ENCODE data around the gene COLEC12. TPM values are rescaled to one million over a fixed set of nuclear protein-coding genes. Genes with fewer than 3 reads are reported as not detected.

COLEC12 gene
- total RNA-seq, 2 experiments from 2014 or later: not detected

DNA sequence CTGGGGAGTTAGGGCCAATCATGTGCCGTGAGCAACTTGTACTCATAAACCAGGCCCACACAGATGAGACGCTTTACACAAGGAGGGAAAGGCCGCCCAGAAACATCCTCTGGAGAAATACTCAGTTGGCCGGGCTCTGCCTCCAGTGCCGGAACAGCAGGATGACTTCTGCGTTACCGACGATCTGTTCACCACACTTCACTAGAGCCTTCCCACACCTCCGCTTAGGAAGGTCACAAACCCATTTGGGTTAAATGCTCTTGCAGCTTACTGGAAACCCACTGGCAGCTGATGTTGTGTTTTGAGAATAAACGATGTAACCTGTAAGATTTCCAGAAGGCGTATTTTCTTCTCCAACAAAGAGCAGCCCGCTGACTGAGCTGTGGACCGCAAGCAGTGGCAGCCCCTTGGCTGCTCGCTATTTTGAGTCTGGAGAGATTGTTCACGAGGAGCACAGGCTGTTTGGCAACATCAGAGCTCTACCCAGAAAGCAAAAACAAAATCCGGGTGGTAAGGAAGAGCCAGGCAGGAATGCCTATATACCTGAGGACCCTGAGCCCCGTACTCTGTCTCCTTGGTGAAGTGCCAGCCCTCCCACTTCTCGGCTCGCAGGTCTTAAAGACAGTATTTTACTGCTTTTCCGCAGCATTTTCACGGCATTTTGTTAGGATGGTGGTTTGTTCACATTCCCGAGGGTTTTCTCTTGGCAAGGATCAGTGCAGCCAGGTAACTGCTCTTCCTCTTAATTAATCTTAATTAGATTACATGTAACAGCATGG is 44.0 kb downstream of the COLEC12 start:
- Histone ChIP-seq H3K27me3 (ENCODE audit: control insufficient read depth in 1 of 2, insufficient read depth in 2 of 2, low read length in 2 of 2) (peaks cover 0 to 5% of the 10 kb centered on the region in 2 experiments), H3K4me1 (ENCODE audit: insufficient read depth, low read length) (no peaks in the 10 kb centered on the region), H3K27ac (ENCODE audit: low read depth in 1 of 2, low read length in 2 of 2) (no peak overlapping the region), H3K36me3 (ENCODE audit: insufficient read depth, low read length) (no peaks in the 10 kb centered on the region), H3K9me3 (ENCODE audit: control insufficient read depth in 1 of 2, insufficient read depth in 1 of 2, low read length in 2 of 2) (peaks cover 1 to 10% of the 10 kb centered on the region in 2 experiments), H3K4me3 (ENCODE audit: low read length) (no peak overlapping the region)
- Mint-ChIP-seq H3K4me3 (no peak overlapping the region), H3K27ac (no peak overlapping the region), H3K27me3 (peaks cover 22% of the 10 kb centered on the region), H3K9me3 (peaks cover 3% of the 10 kb centered on the region), H3K36me3 (ENCODE audit: low read depth) (no peaks in the 10 kb centered on the region), H3K4me1 (ENCODE audit: low read depth) (no peaks in the 10 kb centered on the region)
- no peak for ATAC-seq (ENCODE audit: poor library complexity)
- TF ChIP-seq CTCF (IDR thresholded peaks at IDR 0.05): no peak
- no peak for DNase-seq
- ChIA-PET POLR2A (no interaction called here), CTCF (no interaction called here)
- intact Hi-C loops (cut with DNase I, micrococcal nuclease): no loop called here

DNA sequence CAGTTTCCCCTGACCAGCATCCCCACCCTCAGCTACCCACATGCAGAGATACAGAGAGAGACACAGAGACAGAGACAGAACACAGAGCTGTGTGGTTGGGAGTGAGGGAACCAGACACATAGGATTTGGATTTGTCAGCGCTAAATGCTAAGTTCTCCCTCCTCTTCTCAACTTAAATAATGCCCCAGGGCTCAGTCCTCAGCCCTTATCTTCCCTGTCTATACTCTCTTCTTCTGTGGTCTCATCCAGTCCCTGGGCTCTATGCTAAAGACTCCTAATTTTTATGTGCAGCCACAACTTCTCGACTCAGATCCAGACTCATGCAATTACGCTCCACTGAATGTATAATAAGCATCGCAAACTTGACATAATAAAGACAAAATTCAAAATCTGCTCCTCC is 47.1 kb downstream of the COLEC12 start:
- Mint-ChIP-seq H3K4me1 (ENCODE audit: low read depth) (no peaks in the 10 kb centered on the region), H3K4me3 (no peak overlapping the region), H3K27ac (no peak overlapping the region), H3K27me3 (peaks cover 16% of the 10 kb centered on the region), H3K9me3 (peaks cover 8% of the 10 kb centered on the region), H3K36me3 (ENCODE audit: low read depth) (no peaks in the 10 kb centered on the region)
- Histone ChIP-seq H3K4me3 (ENCODE audit: low read length) (no peak overlapping the region), H3K9me3 (ENCODE audit: control insufficient read depth in 1 of 2, insufficient read depth in 1 of 2, low read length in 2 of 2) (peaks cover 9 to 18% of the 10 kb centered on the region in 2 experiments), H3K27ac (ENCODE audit: low read depth in 1 of 2, low read length in 2 of 2) (no peak overlapping the region), H3K4me1 (ENCODE audit: insufficient read depth, low read length) (no peaks in the 10 kb centered on the region), H3K27me3 (ENCODE audit: control insufficient read depth in 1 of 2, insufficient read depth in 2 of 2, low read length in 2 of 2) (peaks cover 0 to 5% of the 10 kb centered on the region in 2 experiments), H3K36me3 (ENCODE audit: insufficient read depth, low read length) (no peaks in the 10 kb centered on the region)
- intact Hi-C loops (cut with DNase I, micrococcal nuclease): no loop called here
- TF ChIP-seq CTCF (IDR thresholded peaks at IDR 0.05): no peak
- ATAC-seq (ENCODE audit: poor library complexity): no peak
- DNase-seq: no peak
- ChIA-PET POLR2A (no interaction called here), CTCF (no interaction called here)

DNA sequence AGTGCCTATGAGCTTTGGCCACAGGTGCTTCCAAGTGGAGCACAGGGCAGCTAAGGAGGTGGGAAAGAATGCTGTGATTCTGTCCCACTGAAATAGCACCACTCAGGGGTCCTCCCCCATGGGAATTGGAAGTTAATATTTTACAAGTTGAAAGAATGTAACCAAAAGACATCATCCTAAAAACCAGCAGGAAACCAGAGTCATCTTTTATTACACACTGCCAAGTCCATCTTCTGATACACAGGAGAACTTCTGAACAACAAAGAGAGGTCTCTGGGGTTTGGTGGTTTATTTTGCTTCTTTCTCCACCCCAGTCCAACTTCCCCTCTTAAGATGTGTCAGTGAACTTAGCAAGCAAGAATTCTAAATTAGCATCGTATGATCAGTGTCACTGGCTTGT is 47.7 kb downstream of the COLEC12 start:
- Histone ChIP-seq H3K36me3 (ENCODE audit: insufficient read depth, low read length) (no peaks in the 10 kb centered on the region), H3K27ac (ENCODE audit: low read depth in 1 of 2, low read length in 2 of 2) (no peak overlapping the region), H3K27me3 (ENCODE audit: control insufficient read depth in 1 of 2, insufficient read depth in 2 of 2, low read length in 2 of 2) (peaks cover 0 to 5% of the 10 kb centered on the region in 2 experiments), H3K9me3 (ENCODE audit: control insufficient read depth in 1 of 2, insufficient read depth in 1 of 2, low read length in 2 of 2) (peaks cover 9 to 18% of the 10 kb centered on the region in 2 experiments), H3K4me1 (ENCODE audit: insufficient read depth, low read length) (no peaks in the 10 kb centered on the region), H3K4me3 (ENCODE audit: low read length) (no peak overlapping the region)
- peaks cover 8% of the 10 kb centered on the region for H3K9me3 Mint-ChIP-seq
- DNase-seq (no peak), ATAC-seq (ENCODE audit: poor library complexity) (no peak)
- H3K4me1 Mint-ChIP-seq (ENCODE audit: low read depth): no peaks in the 10 kb centered on the region
- CTCF ChIA-PET: no interaction called here
- no peaks in the 10 kb centered on the region for H3K36me3 Mint-ChIP-seq (ENCODE audit: low read depth)
- H3K27ac Mint-ChIP-seq: no peak overlapping the region
- intact Hi-C loops (cut with DNase I, micrococcal nuclease): no loop called here
- POLR2A ChIA-PET: no interaction called here
- peaks cover 19% of the 10 kb centered on the region for H3K27me3 Mint-ChIP-seq
- TF ChIP-seq CTCF (IDR thresholded peaks at IDR 0.05): no peak
- no peak overlapping the region for H3K4me3 Mint-ChIP-seq

All from CD4-positive, alpha-beta T cell (primary cell).